ENCODE results near the gene LRRC70.
"Not testable (repeated sequence)": the region's sequence is repeated elsewhere in the genome, so short reads cannot be mapped to it uniquely, and the experiment has no call there.

Gene LRRC70

GRCh38 chr5:62608529-62609511, 30.2 kb downstream of the LRRC70 start:
- DNase-seq = no peak

GRCh38 chr5:62614355-62614754, 35.7 kb downstream of the LRRC70 start:
- no peak for DNase-seq

- DNase-seq = no peak
Measured at GRCh38 chr5:62616615-62617277, 38.1 kb downstream of the LRRC70 start.

GRCh38 chr5:62617943-62618342, 39.3 kb downstream of the LRRC70 start:
- DNase-seq = no peak

GRCh38 chr5:62620761-62621160, 42.1 kb downstream of the LRRC70 start:
- DNase-seq = no peak

- no peak for DNase-seq
Measured at GRCh38 chr5:62621280-62621679, 42.7 kb downstream of the LRRC70 start.

- no peak for DNase-seq
Measured at GRCh38 chr5:62623271-62623670, 44.7 kb downstream of the LRRC70 start.

- not testable (repeated sequence) for DNase-seq
Measured at GRCh38 chr5:62624436-62624835, 45.8 kb downstream of the LRRC70 start.

GRCh38 chr5:62626534-62626933, 47.9 kb downstream of the LRRC70 start:
- DNase-seq = no peak

- DNase-seq = no peak
Measured at GRCh38 chr5:62627121-62627520, 48.5 kb downstream of the LRRC70 start.

- no peak for DNase-seq
Measured at GRCh38 chr5:62627901-62628300, 49.3 kb downstream of the LRRC70 start.

Data from NCI-H345 (cell line).